Measurements from ENCODE around the gene TRAF2.

TRAF2 gene

GRCh38 chr9:136847088-136847825, 39.1 kb upstream of the TRAF2 start:
- DNase-seq, result no peak

GRCh38 chr9:136847826-136848392, 38.4 kb upstream of the TRAF2 start:
- DNase-seq, result peak; percentile 83 to 88

- DNase-seq, result peak; percentile 46 to 47
Measured at GRCh38 chr9:136848393-136849037, 37.8 kb upstream of the TRAF2 start.

- peak; percentile 96 for DNase-seq
Measured at GRCh38 chr9:136849038-136849959, 37.0 kb upstream of the TRAF2 start, which contains the start of gene PHPT1. Gene PHPT1 (plus strand): TSS chr9:136849409. CDS start chr9:136849431, 22 bp downstream.

GRCh38 chr9:136849960-136850865, 36.1 kb upstream of the TRAF2 start:
- no peak for DNase-seq

GRCh38 chr9:136850866-136851775, 35.2 kb upstream of the TRAF2 start:
- no peak for DNase-seq

GRCh38 chr9:136851941-136852663, 34.2 kb upstream of the TRAF2 start, which contains the start of gene MAMDC4:
Gene MAMDC4 (plus strand): TSS chr9:136852346. CDS start chr9:136852417, 71 bp downstream.
- DNase-seq, result no peak

GRCh38 chr9:136852664-136853595, 33.4 kb upstream of the TRAF2 start:
- DNase-seq, result no peak

GRCh38 chr9:136853596-136854112, 32.7 kb upstream of the TRAF2 start:
- no peak for DNase-seq

GRCh38 chr9:136854113-136854841, 32.0 kb upstream of the TRAF2 start:
- no peak for DNase-seq

GRCh38 chr9:136854842-136855460, 31.4 kb upstream of the TRAF2 start:
- no peak for DNase-seq

- DNase-seq, result no peak
Measured at GRCh38 chr9:136855461-136856078, 30.7 kb upstream of the TRAF2 start.

GRCh38 chr9:136856079-136856476, 30.2 kb upstream of the TRAF2 start:
- DNase-seq, result no peak

GRCh38 chr9:136856541-136857141, 29.7 kb upstream of the TRAF2 start:
- no peak for DNase-seq

GRCh38 chr9:136857166-136857565, 29.1 kb upstream of the TRAF2 start:
- no peak for DNase-seq

Data from stimulated activated CD4-positive, alpha-beta T cell treated with anti-CD3 and anti-CD28 coated beads, Interleukin-2, amount 100 ng/mL, for 24 hours (primary cell).